Panc1 (cell line): ENCODE data around the gene TMEM126B.

Experiments used
- CTCF ChIP-seq: fragments of 450-650 bp; IDR thresholded peaks from 2 replicates; pipeline ENCODE4 v1.5.1; 2017; ENCODE audit warnings: mild to moderate bottlenecking
- POLR2AphosphoS5 ChIP-seq: IDR thresholded peaks from 2 replicates; pipeline ENCODE4 v1.6.1; 2012; ENCODE audit warnings: mild to moderate bottlenecking, low read depth, low read length, moderate library complexity
- REST ChIP-seq, 2 experiments: IDR thresholded peaks; 2 replicates each; pipeline ENCODE4 v1.6.1; 2011 to 2012; ENCODE audit warnings: low read depth in 2 of 2, control low read depth in 1 of 2, low read length in 1 of 2, mild to moderate bottlenecking in 1 of 2, moderate library complexity in 1 of 2; ENCODE audit not compliant: insufficient read depth in 1 of 2
- TCF7L2 ChIP-seq: IDR thresholded peaks from 2 replicates; pipeline ENCODE4 v1.6.1; 2011; ENCODE audit warnings: mild to moderate bottlenecking, low read depth, low read length, inconsistent platforms

DNA sequence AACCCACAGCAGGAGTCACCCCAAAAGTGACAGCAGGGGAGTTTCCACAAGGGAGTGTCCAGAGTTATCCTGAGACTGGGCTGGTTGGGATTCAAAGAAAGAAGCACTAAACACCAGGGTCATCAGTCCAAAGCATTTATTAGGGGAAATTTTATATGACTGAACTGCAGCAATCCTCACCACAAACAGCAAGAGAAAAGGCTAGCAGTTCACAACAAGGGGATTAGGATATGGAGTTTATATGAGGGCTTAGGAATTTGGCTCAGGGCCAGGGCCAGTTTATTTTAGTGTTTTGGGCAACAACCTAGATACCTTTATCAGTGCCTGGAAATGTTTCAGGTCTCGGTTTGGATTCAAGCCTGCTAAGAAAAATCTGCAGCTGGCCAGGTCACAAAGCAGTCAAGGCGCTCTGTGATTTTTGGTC, 14.8 kb downstream of the TMEM126B start:
- TF ChIP-seq CTCF (no peak), POLR2AphosphoS5 (0 out of 2 replicates have a peak, but pooled peaks have one; percentile 51), REST (IDR thresholded peaks at IDR 0.05; ENCODE audit: insufficient read depth in 1 of 2, low read depth in 2 of 2, low read length in 1 of 2) (no peak), TCF7L2 (peak; percentile 86)
